ENCODE measurements around the gene SLAMF7.

Gene SLAMF7

GRCh38 chr1:160745551-160745950, 6.5 kb downstream of the SLAMF7 start:
- no peak for DNase-seq (ENCODE audit: low read depth in 2 of 2)

GRCh38 chr1:160746836-160747500, 7.9 kb downstream of the SLAMF7 start:
- DNase-seq (ENCODE audit: low read depth in 2 of 2): no peak

- no peak for DNase-seq (ENCODE audit: low read depth in 2 of 2)
These were observed 8.7 kb downstream of the SLAMF7 start for GRCh38 chr1:160747717-160748116.

GRCh38 chr1:160748181-160748877, 9.3 kb downstream of the SLAMF7 start:
- DNase-seq (ENCODE audit: low read depth in 2 of 2): no peak

- DNase-seq (ENCODE audit: low read depth in 2 of 2): no peak
These were observed 9.8 kb downstream of the SLAMF7 start for GRCh38 chr1:160748878-160749269.

GRCh38 chr1:160750608-160751007, 11.6 kb downstream of the SLAMF7 start:
- no peak for DNase-seq (ENCODE audit: low read depth in 2 of 2)

GRCh38 chr1:160752406-160752805, 13.4 kb downstream of the SLAMF7 start:
- DNase-seq (ENCODE audit: low read depth in 2 of 2): no peak

- no peak for DNase-seq (ENCODE audit: low read depth in 2 of 2)
These were observed 13.9 kb downstream of the SLAMF7 start for GRCh38 chr1:160752924-160753323.

GRCh38 chr1:160753594-160753993, 14.5 kb downstream of the SLAMF7 start:
- no peak for DNase-seq (ENCODE audit: low read depth in 2 of 2)

- DNase-seq (ENCODE audit: low read depth in 2 of 2): no peak
These were observed 16.4 kb downstream of the SLAMF7 start for GRCh38 chr1:160755461-160755860.

GRCh38 chr1:160755911-160756848, 17.1 kb downstream of the SLAMF7 start:
- DNase-seq (ENCODE audit: low read depth in 2 of 2): no peak

GRCh38 chr1:160756849-160757201, 17.8 kb downstream of the SLAMF7 start:
- DNase-seq (ENCODE audit: low read depth in 2 of 2): no peak

- DNase-seq (ENCODE audit: low read depth in 2 of 2): no peak
These were observed 19.5 kb downstream of the SLAMF7 start for GRCh38 chr1:160758521-160758920.

- no peak for DNase-seq (ENCODE audit: low read depth in 2 of 2)
These were observed 20.7 kb downstream of the SLAMF7 start for GRCh38 chr1:160759740-160760139.

- DNase-seq (ENCODE audit: low read depth in 2 of 2): no peak
These were observed 22.0 kb downstream of the SLAMF7 start for GRCh38 chr1:160761046-160761445.

GRCh38 chr1:160761886-160762285, 22.8 kb downstream of the SLAMF7 start:
- no peak for DNase-seq (ENCODE audit: low read depth in 2 of 2)

GRCh38 chr1:160763993-160764392, 24.9 kb downstream of the SLAMF7 start:
- DNase-seq (ENCODE audit: low read depth in 2 of 2): no peak

GRCh38 chr1:160767395-160768294, 28.6 kb downstream of the SLAMF7 start:
- DNase-seq (ENCODE audit: low read depth in 2 of 2): no peak

- peak; percentile 69 to 73 for DNase-seq (ENCODE audit: low read depth in 2 of 2)
These were observed 29.2 kb downstream of the SLAMF7 start for GRCh38 chr1:160768295-160768657.

GRCh38 chr1:160772331-160772730, 33.3 kb downstream of the SLAMF7 start:
- DNase-seq (ENCODE audit: low read depth in 2 of 2): no peak

- DNase-seq (ENCODE audit: low read depth in 2 of 2): no peak
These were observed 34.0 kb downstream of the SLAMF7 start for GRCh38 chr1:160773093-160773492.

Data from stimulated activated CD8-positive, alpha-beta memory T cell treated with anti-CD3 and anti-CD28 coated beads, Interleukin-2, amount 100 ng/mL, for 48 hours (primary cell).